GM19035 (cell line): ENCODE data around the gene VSIG1.

Experiments
- ATAC-seq: cut with Tn5 transposase; IDR thresholded peaks from one replicate; pipeline ENCODE4 v1.9.1; 2021; ENCODE audit not compliant: unreplicated experiment

VSIG1 gene

GRCh38 chrX:108044554-108045256 is at the start of gene VSIG1:
Gene VSIG1, plus strand, starts transcription at chrX:108045065. Its CDS starts 66 bp downstream, at chrX:108045131.
- no peak for ATAC-seq

- no peak for ATAC-seq
Observed at GRCh38 chrX:107996124-107996523, 48.7 kb upstream of the VSIG1 start.

GRCh38 chrX:108000751-108001150 is 44.1 kb upstream of the VSIG1 start:
- no peak for ATAC-seq

GRCh38 chrX:108001218-108001814 is 43.5 kb upstream of the VSIG1 start:
- no peak for ATAC-seq

- peak; percentile 68 for ATAC-seq
Observed at GRCh38 chrX:108018656-108019381, 26.0 kb upstream of the VSIG1 start.

GRCh38 chrX:108019382-108019875 is 25.4 kb upstream of the VSIG1 start:
- no peak for ATAC-seq

- ATAC-seq: no peak
Observed at GRCh38 chrX:108020631-108021030, 24.2 kb upstream of the VSIG1 start.

GRCh38 chrX:108022491-108023089 is 22.3 kb upstream of the VSIG1 start:
- no peak for ATAC-seq

- no peak for ATAC-seq
Observed at GRCh38 chrX:108025376-108025775, 19.5 kb upstream of the VSIG1 start.

- ATAC-seq: no peak
Observed at GRCh38 chrX:108025954-108026600, 18.8 kb upstream of the VSIG1 start.

- ATAC-seq: no peak
Observed at GRCh38 chrX:108028854-108029253, 16.0 kb upstream of the VSIG1 start.

GRCh38 chrX:108029928-108030711 is 14.7 kb upstream of the VSIG1 start:
- peak; percentile 75 for ATAC-seq

GRCh38 chrX:108032944-108033343 is 11.9 kb upstream of the VSIG1 start:
- ATAC-seq: no peak

- no peak for ATAC-seq
Observed at GRCh38 chrX:108033890-108034289, 11.0 kb upstream of the VSIG1 start.

- ATAC-seq: no peak
Observed at GRCh38 chrX:108034725-108035124, 10.1 kb upstream of the VSIG1 start.

GRCh38 chrX:108036298-108036973 is 8.4 kb upstream of the VSIG1 start:
- no peak for ATAC-seq

- ATAC-seq: no peak
Observed at GRCh38 chrX:108049649-108050048, 4.8 kb downstream of the VSIG1 start.

- no peak for ATAC-seq
Observed at GRCh38 chrX:108053218-108053617, 8.4 kb downstream of the VSIG1 start.

GRCh38 chrX:108055546-108055945 is 10.7 kb downstream of the VSIG1 start:
- no peak for ATAC-seq

GRCh38 chrX:108059801-108060200 is 14.9 kb downstream of the VSIG1 start:
- no peak for ATAC-seq
